ENCODE data around the gene EPHB1. TPM values are rescaled to one million over a fixed set of nuclear protein-coding genes. Genes with fewer than 3 reads are reported as not detected.

Gene EPHB1
- total RNA-seq, 1 donor from 2014 or later = 8.1 TPM

GRCh38 chr3:135147657-135148056 lies 352.6 kb downstream of the EPHB1 start:
- intact Hi-C loops (cut with micrococcal nuclease) = no loop called here

GRCh38 chr3:135148398-135149020 lies 353.4 kb downstream of the EPHB1 start:
- intact Hi-C loops (cut with micrococcal nuclease) = no loop called here

- intact Hi-C loops (cut with micrococcal nuclease) = no loop called here
Measured at GRCh38 chr3:135149707-135150681, 354.9 kb downstream of the EPHB1 start.

- intact Hi-C loops (cut with micrococcal nuclease) = no loop called here
Measured at GRCh38 chr3:135154186-135154585, 359.1 kb downstream of the EPHB1 start.

GRCh38 chr3:135155228-135155627 lies 360.2 kb downstream of the EPHB1 start:
- intact Hi-C loops (cut with micrococcal nuclease) = no loop called here

GRCh38 chr3:135155791-135156190 lies 360.7 kb downstream of the EPHB1 start:
- intact Hi-C loops (cut with micrococcal nuclease) = no loop called here

GRCh38 chr3:135157045-135157740 lies 362.1 kb downstream of the EPHB1 start:
- intact Hi-C loops (cut with micrococcal nuclease) = no loop called here

GRCh38 chr3:135158520-135158919 lies 363.5 kb downstream of the EPHB1 start:
- intact Hi-C loops (cut with micrococcal nuclease) = no loop called here

GRCh38 chr3:135159681-135160247 lies 364.7 kb downstream of the EPHB1 start:
- intact Hi-C loops (cut with micrococcal nuclease) = no loop called here

GRCh38 chr3:135161425-135161824 lies 366.4 kb downstream of the EPHB1 start:
- intact Hi-C loops (cut with micrococcal nuclease) = no loop called here

- intact Hi-C loops (cut with micrococcal nuclease) = no loop called here
Measured at GRCh38 chr3:135163701-135164100, 368.6 kb downstream of the EPHB1 start.

GRCh38 chr3:135165260-135165659 lies 370.2 kb downstream of the EPHB1 start:
- intact Hi-C loops (cut with micrococcal nuclease) = no loop called here

GRCh38 chr3:135166266-135166825 lies 371.3 kb downstream of the EPHB1 start:
- intact Hi-C loops (cut with micrococcal nuclease) = no loop called here

GRCh38 chr3:135168822-135169221 lies 373.8 kb downstream of the EPHB1 start:
- intact Hi-C loops (cut with micrococcal nuclease) = no loop called here

GRCh38 chr3:135169651-135170050 lies 374.6 kb downstream of the EPHB1 start:
- intact Hi-C loops (cut with micrococcal nuclease) = no loop called here

GRCh38 chr3:135170732-135171131 lies 375.7 kb downstream of the EPHB1 start:
- intact Hi-C loops (cut with micrococcal nuclease) = no loop called here

GRCh38 chr3:135172191-135172869 lies 377.3 kb downstream of the EPHB1 start:
- intact Hi-C loops (cut with micrococcal nuclease) = no loop called here

GRCh38 chr3:135175728-135176277 lies 380.7 kb downstream of the EPHB1 start:
- intact Hi-C loops (cut with micrococcal nuclease) = no loop called here

- intact Hi-C loops (cut with micrococcal nuclease) = no loop called here
Measured at GRCh38 chr3:135176881-135177280, 381.8 kb downstream of the EPHB1 start.

- intact Hi-C loops (cut with micrococcal nuclease) = no loop called here
Measured at GRCh38 chr3:135178566-135178965, 383.5 kb downstream of the EPHB1 start.

All from T-helper 1 cell treated with Interleukin-12 subunit alpha and Interleukin-12 subunit beta and Interleukin-4 antibody, amounts not matched to agents 30 ng/mL and 1 ng/mL, for 36 hours (primary cell).